HuH-7.5 (cell line): ENCODE results near the gene COL9A1.

ENCODE experiments used
- DNase-seq: peaks from one replicate; pipeline ENCODE4 v3.0.0; 2011; ENCODE audit warnings: low spot score

The COL9A1 gene

DNA sequence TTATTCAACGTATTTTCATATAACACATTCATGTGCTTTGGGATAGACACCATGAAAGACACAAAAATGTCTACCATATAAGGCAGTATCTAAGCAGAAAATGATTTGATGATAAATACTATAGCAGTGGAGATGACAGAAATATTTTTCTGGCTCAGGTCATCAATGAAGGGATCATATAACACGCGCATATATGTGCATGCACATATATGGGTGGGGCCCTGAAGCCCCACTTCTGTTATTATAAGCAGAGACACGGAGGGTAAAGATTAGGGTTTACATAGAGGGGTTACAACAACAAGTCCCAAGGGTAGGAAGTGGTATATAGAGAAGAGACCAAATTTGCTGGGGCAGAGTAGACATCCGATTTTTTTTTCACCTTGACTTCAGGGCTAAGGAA lies 16.0 kb downstream of the COL9A1 start:
- DNase-seq = no peak

DNA sequence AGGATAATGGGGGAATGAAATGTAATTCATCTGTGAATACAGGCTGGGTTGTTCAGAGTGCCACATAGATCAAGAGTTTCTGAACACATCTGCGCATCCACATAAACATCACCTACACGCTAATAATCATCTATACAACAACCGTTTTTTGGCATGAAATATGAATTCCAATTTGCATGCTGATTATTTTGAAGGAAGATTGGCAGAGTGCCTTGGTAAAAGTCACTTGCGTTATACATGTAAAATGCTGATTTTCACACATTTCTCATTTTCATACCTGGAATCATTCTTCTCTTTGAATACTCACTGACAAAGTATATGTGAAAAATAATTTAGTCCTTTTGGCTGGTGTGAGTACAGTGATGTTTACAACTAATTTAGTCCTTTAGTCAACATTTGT lies 17.7 kb downstream of the COL9A1 start:
- DNase-seq = no peak

DNA sequence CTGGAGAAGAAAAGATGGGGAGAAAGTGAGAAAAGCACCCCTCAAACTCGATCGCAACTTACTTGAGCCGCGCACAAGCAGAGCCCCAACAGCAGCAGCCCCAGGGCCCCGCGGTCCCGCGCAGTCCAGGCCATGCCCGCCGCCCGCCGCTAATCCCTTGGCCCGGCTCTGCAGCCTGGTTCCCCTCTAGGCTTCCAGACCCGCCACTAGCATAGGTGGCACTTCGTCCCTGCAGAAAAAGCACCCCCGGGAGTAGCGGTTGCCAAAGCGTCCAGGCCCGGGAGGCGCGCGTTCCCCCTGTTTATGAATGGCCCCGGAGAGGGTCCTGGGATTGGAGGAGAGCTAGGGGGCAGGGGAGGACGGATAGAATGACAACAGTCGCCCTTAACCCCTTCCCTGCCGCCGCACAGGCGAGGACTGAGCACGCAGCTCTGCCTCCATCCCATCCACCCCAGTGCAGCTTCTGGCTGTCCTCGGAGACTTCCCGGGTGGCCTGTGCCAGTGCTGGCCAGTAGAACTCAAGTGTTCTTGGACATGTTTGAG lies 19.9 kb downstream of the COL9A1 start:
- no peak for DNase-seq

DNA sequence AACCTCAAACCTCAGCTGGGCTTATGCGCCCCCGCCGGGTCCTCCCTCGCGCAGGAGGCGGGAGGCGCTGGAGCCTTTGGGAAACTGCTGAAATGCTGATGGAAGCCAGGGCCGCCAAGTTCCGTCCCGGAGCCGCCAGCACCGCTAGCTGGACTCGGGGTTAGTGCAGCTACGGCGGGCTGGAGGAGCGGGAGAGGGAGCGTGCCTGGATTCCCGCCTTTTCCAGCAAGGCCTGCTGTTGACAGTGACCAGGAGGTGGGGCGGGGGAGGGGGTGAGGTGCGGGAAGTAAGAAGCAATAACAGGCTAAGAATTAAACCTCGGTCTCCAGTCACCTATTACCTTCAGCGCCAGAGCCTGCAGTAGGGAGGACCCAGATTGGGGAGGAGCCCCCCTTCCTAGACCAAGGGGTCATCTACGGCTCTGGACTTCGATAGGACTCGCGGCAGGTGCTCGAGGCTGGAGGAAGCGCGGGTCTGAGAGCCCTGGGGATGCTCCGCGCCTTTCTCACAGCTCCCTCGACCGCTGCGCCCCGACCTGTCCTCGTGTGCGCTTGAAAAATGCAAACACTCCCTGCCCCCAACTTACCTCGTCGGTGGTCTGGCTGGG lies 20.5 kb downstream of the COL9A1 start:
- no peak for DNase-seq

DNA sequence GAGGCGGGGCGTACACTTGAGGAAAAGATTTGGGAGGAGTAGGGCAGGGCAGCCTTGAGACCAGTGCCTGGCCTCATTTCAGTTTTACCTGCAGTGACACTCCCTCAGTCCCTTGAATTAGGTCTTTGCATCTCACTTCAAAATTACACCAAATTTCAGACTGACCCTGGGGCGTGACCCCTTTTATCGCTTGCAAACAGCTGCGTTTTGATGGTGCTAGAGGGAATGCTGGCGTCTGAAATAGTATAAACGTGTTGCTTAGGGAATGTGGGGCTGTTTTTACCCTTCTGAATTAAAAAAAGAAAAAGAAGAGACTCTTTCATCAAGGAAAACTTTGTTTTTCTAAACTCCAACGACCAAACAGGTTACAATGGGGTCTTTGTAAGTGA lies 21.0 kb downstream of the COL9A1 start:
- DNase-seq = no peak

DNA sequence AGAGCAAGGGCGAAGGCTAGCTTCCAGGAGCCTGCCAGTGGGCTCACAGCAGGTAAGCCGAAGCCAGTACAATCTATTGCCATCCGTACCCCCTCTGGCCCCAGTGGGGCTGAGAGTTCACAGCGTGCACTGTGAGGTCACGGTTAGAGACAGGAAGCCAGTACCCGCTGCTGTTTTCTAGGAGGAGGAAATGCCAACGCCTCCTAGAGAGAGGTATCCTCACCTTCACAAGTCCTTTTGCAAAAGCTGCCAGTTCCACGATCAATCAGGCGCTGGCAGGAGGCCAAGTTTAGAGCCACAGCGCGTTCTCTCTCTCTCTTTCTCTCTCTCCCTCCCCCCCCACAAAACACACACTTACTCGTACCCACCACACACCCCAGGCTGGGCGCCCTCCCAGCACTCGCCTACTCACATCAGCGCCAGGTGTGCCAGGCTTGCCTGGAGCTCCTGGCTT lies 22.5 kb downstream of the COL9A1 start:
- no peak for DNase-seq

DNA sequence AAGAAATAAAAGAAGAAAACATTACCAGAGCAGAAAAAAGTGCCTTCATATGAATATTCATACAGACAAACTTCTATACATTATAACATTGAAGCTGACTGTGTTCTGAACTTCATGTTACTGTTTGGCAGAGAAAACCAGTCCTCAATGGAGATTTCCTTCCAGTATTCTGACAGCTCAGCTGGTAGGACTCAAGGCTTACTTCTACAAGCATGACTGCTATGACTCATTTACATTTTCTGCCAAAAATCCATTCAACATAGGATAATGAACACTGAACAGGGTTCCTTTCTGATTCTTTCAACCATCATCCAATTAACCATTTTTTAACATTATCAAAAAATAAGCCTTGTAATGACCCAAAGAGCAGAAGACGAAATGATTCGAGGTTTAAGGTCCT lies 25.4 kb downstream of the COL9A1 start:
- no peak for DNase-seq

DNA sequence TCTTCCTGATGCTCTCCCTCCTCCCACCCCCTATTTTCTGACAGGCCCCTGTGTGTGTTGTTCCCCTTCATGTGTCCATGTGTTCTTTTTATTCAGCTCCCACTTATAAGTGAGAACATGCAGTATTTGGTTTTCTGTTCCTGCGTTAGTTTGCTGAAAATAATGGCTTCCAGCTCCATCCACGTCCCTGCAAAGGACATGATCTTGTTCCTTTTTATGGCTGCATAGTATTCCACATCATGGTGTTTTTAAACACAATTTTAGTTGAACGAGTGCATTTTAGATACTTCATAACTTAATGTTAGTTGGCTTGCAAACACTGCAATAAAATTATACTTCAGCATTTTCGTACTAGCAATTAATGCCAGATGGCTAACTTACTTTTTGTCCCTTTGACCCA lies 28.5 kb downstream of the COL9A1 start:
- no peak for DNase-seq

DNA sequence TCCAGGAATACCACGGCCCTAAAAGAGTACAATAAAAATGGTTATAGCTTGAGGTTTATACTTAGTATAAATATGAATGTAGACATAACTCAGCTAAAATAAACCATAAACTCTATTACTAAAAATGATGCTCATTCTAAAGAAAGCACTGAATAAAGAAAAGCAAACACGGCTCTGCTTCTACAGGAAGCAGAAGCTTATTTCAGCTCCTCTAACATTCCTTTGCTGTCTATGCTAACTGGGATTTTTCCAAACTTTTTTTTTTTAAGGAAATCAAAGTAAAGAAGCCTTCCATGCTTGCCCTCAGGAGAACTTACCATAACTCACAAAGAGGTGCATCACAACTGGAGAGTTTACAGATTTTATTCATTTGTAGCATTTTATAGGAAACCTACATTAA lies 30.8 kb downstream of the COL9A1 start:
- no peak for DNase-seq

DNA sequence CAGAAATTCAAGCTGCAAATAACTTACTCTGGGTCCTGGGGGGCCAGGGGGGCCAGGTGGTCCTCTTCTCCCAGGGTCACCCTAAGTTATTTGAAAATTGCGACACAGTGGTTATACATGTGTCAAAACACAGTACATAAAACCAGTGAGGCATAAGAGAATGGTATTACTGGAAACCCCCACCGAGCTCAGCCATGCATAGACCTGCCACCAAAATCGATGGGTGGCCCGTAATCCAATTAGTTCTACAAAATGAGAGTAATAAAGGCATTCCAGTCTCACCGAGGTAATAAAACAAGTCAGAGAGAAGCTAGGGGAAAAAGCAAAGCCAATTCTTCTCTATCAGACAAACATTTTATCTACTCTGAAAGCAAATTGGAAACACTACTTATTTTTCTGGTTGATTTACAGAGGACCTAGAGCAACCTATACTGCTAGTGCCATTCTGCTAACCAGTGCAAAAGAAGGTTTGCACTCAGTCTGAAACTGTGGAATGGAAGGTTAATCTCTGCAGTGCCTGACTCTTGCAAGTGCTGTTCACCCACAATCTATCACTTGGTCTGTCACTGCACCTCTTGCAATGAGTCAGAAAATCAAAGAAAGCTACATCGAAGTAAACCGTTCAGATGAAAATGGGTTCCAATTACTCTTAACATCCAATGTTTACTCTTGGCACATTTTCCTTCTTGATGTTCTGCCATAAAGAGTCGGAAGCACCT lies 32.4 kb downstream of the COL9A1 start:
- DNase-seq = no peak

DNA sequence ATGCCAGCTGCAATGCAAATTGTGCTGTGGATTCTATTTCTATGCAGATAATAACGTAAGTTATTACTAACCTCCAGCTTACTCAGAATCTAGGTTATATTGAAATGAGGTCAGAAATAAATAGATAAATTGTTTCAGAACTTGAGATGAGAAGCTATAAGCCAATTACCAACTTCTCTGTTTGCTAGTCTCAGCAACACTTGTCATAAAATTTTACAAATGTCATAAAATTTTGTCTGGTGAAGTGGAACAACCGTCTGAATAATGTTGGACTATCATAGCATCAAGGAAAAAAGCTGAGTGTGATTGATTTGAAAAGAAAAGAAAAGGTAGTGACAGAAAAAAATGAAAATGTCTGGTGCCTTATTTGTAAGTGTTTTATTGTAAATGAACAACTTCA lies 36.7 kb downstream of the COL9A1 start:
- no peak for DNase-seq

DNA sequence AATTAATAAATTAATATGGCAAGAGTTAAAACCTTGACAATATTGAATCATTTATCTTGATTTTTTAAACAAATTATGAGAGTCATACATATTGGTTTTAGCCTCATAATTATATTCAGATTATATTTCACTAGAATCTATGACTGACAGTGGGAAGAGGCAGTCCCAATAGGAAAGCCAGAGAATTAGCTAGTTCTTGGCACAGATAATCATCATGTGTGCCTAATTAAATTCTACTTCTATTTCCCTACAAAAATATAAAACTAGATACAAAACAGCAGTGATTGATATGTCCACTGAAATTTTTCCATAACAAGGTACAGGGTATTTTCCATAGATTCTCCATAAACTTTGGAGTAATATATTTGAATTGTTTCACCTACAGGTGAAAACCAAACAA lies 38.6 kb downstream of the COL9A1 start:
- no peak for DNase-seq

DNA sequence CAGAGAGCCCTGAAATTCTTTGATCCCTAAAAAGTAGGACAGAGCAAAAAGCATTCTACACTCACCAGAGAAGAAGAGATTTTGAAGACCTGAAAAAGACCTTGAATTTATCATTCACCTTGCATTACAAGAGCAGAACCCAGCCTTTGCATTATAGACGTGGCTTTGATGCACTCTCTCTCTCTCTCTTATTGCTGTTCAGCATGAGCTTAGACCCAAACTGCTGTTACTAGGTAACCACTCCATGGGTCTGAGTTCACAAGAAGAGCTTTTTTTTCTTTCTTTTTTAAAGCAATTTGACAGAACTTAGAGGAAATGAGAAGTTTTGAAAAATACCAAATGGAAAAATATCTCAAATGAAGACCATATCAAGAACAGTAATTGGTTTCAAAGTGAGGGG lies 44.4 kb downstream of the COL9A1 start:
- DNase-seq = no peak

DNA sequence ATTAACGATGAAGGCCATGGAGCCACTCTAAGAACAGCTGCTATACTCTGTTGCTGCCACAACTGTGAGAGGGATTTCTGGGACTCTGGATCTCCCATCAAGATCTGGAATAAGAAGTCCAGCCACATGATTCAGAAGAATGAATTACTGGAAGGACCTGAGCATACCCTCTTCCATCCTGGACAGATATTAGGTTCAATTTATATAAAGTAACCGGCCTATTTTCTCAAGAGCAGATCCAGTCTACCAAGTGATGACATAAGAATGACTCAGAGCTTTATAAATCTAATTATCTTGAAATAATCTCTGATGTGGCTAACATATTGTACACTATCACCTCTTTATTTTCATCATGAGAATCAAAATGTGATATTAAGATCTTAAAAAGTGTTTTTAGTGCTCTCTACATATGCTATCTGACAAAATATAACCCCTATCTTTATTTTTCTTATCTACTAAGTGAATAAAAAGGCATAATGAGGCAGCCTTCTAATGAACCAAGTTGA lies 45.1 kb downstream of the COL9A1 start:
- DNase-seq = no peak

DNA sequence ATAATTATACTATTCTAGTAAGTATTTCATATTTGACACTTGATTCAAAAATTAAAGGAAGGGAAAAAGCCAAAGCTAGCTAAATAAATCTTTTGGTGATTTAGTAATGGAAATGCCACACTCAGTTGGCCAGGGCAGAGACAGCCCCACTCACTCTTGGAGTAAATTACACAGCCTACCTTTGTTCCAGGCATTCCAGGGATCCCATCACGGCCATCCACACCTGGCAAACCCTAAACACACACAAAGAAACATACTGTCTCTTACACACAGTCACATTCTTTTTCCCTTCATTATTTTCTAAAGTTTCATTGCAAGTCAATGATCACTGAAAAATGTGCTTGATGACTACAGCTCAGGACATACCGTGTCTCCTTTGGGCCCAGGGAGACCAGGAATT lies 48.1 kb downstream of the COL9A1 start:
- DNase-seq = no peak

DNA sequence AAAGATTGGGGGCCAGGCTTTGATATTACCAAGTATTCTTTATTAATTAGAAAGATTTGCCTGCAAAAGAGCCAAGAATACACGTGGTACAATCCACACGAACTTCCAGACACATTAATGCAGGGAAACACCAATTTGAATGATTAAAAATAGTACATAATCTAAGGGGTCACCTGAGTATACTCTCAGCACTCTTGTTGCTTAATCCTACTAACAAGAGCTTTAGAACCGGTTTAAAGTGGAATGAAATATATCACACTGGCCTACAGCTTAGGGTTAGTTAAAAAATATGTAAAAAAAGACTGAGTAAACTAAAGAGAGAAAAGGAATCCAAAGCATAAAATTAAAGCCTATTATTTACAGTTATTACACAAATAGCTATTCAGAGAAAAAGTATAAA lies 49.0 kb downstream of the COL9A1 start:
- DNase-seq = no peak

DNA sequence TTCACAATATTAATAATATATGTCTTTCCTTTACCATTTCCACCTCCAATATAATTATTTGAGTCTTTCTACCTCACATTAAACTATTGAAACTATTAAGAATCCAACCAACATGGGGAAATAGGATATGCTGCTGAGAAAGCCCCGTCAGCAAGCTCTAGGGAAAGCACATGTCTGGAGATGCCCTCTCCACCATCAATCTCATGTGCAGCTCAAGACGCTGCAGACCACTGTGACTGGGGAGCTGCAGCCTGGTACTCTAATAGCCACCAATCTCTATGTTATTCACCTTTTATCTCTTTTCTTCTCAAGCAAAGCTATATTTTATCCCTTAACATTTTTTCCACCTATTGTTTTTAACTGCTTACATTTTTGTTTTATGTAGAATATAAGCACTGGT lies 50.3 kb downstream of the COL9A1 start:
- DNase-seq = no peak

DNA sequence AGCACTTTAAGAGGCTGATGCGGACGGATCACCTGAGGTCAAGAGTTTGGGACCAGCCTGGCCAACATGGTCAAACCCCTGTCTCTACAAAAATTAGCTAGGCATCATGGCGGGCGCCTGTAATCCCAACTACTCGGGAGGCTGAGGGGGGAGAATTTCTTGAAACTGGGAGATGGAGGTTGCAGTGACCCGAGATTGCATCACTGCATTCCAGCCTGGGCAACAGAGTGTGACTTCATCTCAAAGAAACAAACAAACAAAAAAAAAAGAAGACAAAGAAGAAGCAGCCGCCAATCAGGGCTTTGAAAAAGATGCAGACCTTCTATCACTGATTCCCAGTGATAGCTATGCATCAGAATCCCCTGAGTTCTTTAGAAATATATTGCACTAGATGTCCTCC lies 56.8 kb downstream of the COL9A1 start:
- no peak for DNase-seq

DNA sequence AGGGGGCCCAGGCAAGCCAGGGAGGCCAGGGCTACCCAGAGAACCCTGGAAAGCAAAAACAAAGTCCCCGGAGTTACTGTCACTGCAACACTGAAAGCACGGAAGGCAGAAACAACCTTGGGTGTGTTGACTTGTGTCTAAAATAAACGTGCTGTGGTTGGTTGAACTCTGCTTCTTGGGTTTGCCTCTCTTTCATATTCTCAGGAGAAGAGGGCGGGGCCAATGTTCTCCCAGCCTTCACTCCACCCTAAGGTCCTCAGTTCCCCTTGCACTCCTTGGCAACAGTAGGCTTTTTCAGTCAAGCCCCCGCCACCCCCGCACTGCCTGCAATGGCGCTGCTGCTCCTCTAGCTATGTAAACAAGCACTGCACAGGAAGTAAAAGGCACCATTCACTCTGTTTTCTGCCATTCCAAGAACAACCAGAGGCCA lies 60.9 kb downstream of the COL9A1 start:
- no peak for DNase-seq

DNA sequence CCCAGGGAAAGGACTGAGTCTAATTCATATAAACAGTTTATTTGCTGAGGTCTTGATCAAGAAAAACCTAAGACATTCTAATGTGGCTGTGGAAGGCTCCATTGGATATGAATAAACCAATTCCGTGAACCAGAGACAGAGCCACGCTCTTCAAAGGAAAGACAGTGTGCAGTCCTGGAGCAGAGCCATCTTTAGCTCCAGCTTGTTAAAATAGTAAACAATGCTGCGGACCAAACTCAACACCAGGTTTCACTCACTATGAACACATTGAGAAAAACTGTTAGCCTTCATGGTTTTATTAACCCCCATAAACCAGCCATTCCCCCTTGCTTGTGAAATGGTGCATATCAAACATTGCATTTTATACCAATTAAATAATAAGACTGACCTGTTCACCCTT lies 61.9 kb downstream of the COL9A1 start:
- DNase-seq = no peak

DNA sequence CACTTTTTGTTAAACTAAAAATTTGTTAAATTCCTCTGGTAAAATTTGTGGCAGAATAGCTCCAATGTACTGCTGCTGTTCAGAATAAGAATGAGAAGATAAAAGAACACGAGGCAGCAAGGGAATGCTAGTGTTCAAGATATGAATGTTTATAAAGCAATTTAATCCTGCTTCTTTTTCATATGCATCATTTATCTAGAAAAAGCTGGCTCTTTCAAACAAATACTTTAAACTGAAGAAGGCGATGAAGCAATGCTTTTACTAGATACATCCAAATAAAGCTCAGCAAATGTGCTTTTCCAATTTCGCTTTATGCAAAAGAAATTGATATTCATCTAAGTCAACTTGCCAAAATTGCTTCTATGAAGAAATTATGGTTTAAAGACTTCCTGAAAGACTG lies 66.5 kb downstream of the COL9A1 start:
- DNase-seq = no peak

DNA sequence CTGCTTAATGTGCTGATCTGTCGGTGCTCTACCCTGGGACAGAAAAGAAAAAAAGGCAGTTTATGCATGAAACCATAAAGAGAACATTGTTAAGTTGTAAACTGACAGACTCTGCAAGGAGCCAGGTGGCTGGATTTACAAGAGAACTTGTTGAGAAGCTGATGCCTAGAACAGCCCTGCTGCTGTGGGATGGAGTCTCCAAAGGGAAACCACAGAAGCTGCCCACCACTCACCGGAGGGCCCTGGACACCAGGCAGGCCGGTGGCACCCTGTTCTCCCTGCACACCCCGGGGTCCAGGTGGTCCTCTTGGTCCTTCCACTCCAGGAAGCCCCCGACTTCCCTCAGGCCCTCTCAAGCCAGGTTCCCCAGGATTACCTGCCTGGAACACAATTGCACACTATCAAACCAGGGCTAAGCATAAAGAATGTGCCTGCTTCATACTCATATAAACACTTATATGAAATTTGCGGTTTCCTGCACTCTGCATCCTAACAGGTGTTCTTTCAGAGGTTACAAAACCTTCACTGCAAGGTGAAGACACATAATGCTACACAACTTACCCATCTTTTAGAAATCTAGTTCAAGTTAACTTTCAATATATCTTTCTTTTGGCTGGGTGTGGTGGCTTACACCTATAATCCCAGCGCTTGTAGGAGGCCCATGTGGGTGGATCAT lies 68.2 kb downstream of the COL9A1 start:
- DNase-seq = no peak

DNA sequence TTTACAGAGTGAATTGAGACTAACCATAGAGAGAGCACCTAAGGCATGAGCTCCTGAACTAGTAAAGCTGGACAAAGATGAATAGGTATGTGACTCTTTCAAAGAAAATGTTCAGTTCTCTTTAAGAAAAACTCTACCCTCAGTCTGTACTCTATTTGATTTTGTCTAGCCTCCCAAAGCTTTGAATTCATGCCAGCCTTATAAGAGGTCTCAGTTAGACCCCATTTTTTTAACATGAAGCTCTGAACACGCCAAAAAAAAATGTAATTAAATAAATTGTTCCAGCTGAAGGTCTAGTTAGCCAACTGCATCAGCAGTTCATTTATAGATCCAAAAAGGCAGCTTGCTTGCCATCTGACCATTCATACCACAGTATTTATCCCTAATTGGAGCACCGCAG lies 71.6 kb downstream of the COL9A1 start:
- DNase-seq = no peak
